Smooth muscle cell (in vitro differentiated cells): Measurements from ENCODE around the gene CDK5. TPM values are rescaled to one million over a fixed set of nuclear protein-coding genes. Genes with fewer than 3 reads are reported as not detected.
"Not testable (repeated sequence)": the region's sequence is repeated elsewhere in the genome, so short reads cannot be mapped to it uniquely, and the experiment has no call there.

Experiments
- DNase-seq: peaks from one replicate; lab custom pipeline; 2025; ENCODE audit not compliant: unreplicated experiment; lab: John Stamatoyannopoulos, UW
- H2AFZ ChIP-seq: fragments of 200-600 bp; sonication (generic); 2 replicates; pipeline ENCODE4 v1.6.0; 2016; ENCODE audit warnings: antibody characterized with exemption, low read depth, mild to moderate bottlenecking
- H3F3A ChIP-seq: fragments of 200-600 bp; sonication (generic); 2 replicates; pipeline ENCODE4 v1.6.0; 2017; ENCODE audit warnings: antibody characterized with exemption, low read depth
- H3K27ac ChIP-seq: fragments of 200-600 bp; sonication (generic); 2 replicates; pipeline ENCODE4 v1.5.1; 2016; ENCODE audit warnings: low read depth, mild to moderate bottlenecking
- H3K27me3 ChIP-seq: fragments of 200-600 bp; sonication (generic); 2 replicates; pipeline ENCODE4 v1.6.1; 2016; ENCODE audit warnings: low read depth, mild to moderate bottlenecking
- H3K36me3 ChIP-seq: fragments of 200-600 bp; sonication (generic); 2 replicates; pipeline ENCODE4 v1.5.1; 2016; ENCODE audit warnings: low read depth
- H3K4me1 ChIP-seq: fragments of 200-600 bp; sonication (generic); 2 replicates; pipeline ENCODE4 v1.5.1; 2016; ENCODE audit warnings: low read depth
- H3K4me2 ChIP-seq: fragments of 200-600 bp; sonication (generic); 2 replicates; pipeline ENCODE4 v1.6.0; 2016; ENCODE audit warnings: mild to moderate bottlenecking
- H3K4me3 ChIP-seq: fragments of 200-600 bp; sonication (generic); 2 replicates; pipeline ENCODE4 v1.5.1; 2016; ENCODE audit warnings: mild to moderate bottlenecking
- H3K79me2 ChIP-seq: fragments of 200-600 bp; sonication (generic); 2 replicates; pipeline ENCODE4 v1.6.0; 2016; ENCODE audit warnings: low read depth, mild to moderate bottlenecking
- H3K9ac ChIP-seq: fragments of 200-600 bp; sonication (generic); 2 replicates; pipeline ENCODE4 v1.6.0; 2016; ENCODE audit warnings: low read depth
- H3K9me3 ChIP-seq: fragments of 200-600 bp; sonication (generic); replicated peaks from 2 replicates; pipeline ENCODE4 v1.5.1; 2016; ENCODE audit warnings: low read depth
- H4K20me1 ChIP-seq: fragments of 200-600 bp; sonication (generic); 2 replicates; pipeline ENCODE4 v1.6.0; 2016; ENCODE audit warnings: low read depth
- WGBS: methylation state at CpG from one replicate; pipeline ENCODE4 v1.1.7; 2016; ENCODE audit warnings: low lambda C conversion rate; 5-methylcytosine and 5-hydroxymethylcytosine counted together
- polyA plus RNA-seq: library from polyadenylated mRNA; unstranded; fragments of >200 nt; fragmentation: Nextera tagmentation; extraction: Ambion mirVana; gene quantifications from 2 replicates; pipeline ENCODE4 v1.2.1, GENCODE V29; 2016
- total RNA-seq: library from RNA; depleted of rRNA; stranded (reverse); fragments of >200 nt; gene quantifications from 2 replicates; pipeline ENCODE4 v1.2.3, GENCODE V29; 2014
- TF ChIP-seq, protein P1 (sequence below): fragments of 200-600 bp; sonication (generic); IDR thresholded peaks from 2 replicates; pipeline ENCODE4 v1.5.1; 2017; ENCODE audit warnings: borderline replicate concordance, mild to moderate bottlenecking, antibody characterized with exemption; ENCODE audit not compliant: insufficient read depth, poor library complexity, severe bottlenecking

Gene CDK5
- total and polyA plus RNA-seq, 2 experiments from 2014 or later, result 22.1 to 36.4 TPM

DNA sequence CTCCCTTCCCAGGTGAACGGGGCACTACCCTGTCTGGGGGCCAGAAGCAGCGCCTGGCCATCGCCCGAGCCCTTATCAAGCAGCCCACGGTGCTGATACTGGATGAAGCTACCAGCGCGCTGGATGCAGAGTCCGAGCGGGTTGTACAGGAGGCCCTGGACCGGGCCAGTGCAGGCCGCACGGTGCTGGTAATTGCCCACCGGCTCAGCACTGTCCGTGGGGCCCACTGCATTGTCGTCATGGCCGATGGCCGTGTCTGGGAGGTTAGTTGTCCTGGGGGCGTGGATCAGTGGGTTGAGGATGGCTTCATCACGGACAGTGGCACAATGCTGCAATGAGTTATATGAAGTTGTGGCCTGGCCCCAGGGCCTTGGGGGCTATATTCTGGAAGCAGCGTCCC is 13.7 kb downstream of the CDK5 start:
- Histone ChIP-seq H3F3A (peaks cover 9% of the 10 kb centered on the region), H3K36me3 (no peaks in the 10 kb centered on the region), H3K79me2 (no peaks in the 10 kb centered on the region), H3K9me3 (no peaks in the 10 kb centered on the region), H4K20me1 (no peaks in the 10 kb centered on the region), H3K27me3 (no peaks in the 10 kb centered on the region), H3K9ac (no peak overlapping the region), H3K4me1 (peaks cover 4% of the 10 kb centered on the region), H3K27ac (no peak overlapping the region), H3K4me2 (no peak overlapping the region), H3K4me3 (no peak overlapping the region), H2AFZ (no peak overlapping the region)
- DNase-seq, result no peak
- TF ChIP-seq, protein P1, sequence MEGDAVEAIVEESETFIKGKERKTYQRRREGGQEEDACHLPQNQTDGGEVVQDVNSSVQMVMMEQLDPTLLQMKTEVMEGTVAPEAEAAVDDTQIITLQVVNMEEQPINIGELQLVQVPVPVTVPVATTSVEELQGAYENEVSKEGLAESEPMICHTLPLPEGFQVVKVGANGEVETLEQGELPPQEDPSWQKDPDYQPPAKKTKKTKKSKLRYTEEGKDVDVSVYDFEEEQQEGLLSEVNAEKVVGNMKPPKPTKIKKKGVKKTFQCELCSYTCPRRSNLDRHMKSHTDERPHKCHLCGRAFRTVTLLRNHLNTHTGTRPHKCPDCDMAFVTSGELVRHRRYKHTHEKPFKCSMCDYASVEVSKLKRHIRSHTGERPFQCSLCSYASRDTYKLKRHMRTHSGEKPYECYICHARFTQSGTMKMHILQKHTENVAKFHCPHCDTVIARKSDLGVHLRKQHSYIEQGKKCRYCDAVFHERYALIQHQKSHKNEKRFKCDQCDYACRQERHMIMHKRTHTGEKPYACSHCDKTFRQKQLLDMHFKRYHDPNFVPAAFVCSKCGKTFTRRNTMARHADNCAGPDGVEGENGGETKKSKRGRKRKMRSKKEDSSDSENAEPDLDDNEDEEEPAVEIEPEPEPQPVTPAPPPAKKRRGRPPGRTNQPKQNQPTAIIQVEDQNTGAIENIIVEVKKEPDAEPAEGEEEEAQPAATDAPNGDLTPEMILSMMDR, result no peak
- WGBS, result 95% methylated on average over 20 of the region's 20 CpGs

DNA sequence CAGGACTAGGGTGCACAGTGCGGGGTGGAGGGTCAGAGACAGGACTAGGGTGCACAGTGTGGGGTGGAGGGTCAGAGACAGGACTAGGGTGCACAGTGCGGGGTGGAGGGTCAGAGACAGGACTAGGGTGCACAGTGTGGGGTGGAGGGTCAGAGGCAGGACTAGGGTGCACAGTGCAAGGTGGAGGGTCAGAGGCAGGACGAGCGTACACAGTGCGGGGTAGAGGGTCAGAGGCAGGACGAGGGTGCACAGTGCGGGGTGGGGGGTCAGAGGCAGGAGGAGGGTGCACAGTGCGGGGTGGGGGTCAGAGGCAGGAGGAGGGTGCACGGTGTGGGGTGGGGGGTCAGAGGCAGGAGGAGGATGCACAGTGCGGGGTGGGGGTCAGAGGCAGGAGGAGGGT is 14.2 kb downstream of the CDK5 start:
- not testable (repeated sequence) for H3K4me2 ChIP-seq, H3K9ac ChIP-seq, H3K4me1 ChIP-seq, H3K79me2 ChIP-seq, H3K36me3 ChIP-seq, H3K27me3 ChIP-seq, H3K27ac ChIP-seq, H3K9me3 ChIP-seq, DNase-seq, H4K20me1 ChIP-seq, H2AFZ ChIP-seq, H3K4me3 ChIP-seq
- WGBS, result 100% methylated on average over 2 of the region's 10 CpGs
- H3F3A ChIP-seq, result peaks cover 14% of the 10 kb centered on the region

DNA sequence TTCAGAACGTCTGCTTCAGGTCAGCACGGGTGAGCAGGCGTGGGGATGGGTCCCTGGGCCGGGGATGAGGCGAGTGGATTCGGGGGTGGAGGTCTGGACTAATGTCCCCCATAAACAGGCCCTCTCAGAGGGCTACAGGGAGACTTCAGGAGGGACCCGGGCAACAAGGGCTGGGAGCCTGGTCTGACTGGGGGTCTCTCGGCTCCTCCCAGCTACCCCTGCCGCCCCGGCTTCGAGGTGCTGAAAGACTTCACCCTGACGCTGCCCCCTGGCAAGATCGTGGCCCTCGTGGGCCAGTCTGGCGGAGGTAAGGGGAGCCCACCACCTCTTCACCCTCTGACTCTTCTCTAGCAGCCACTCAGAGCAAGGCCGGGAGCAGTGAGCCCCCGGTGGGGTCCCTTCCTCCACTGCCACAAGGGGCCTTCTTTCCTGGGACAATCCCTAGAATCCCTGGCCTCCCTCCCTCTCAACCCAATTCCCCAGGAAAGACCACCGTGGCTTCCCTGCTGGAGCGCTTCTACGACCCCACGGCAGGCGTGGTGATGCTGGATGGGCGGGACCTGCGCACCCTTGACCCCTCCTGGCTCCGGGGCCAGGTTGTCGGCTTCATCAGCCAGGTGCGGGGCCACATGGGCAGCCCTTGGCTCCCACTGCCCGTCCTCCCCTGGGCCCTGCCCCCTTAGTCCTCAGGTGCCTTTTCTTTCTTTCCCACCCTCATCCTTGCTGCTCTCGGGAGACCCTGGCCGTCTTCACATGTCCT is 16.9 kb downstream of the CDK5 start:
- no peaks in the 10 kb centered on the region for H4K20me1 ChIP-seq
- H3K27me3 ChIP-seq, result no peaks in the 10 kb centered on the region
- TF ChIP-seq, protein P1, result no peak
- H3F3A ChIP-seq, result peaks cover 21% of the 10 kb centered on the region
- peak overlapping the region; percentile 53 for H3K9ac ChIP-seq
- DNase-seq, result no peak
- no peak overlapping the region for H3K4me3 ChIP-seq
- H3K9me3 ChIP-seq, result no peaks in the 10 kb centered on the region
- H3K27ac ChIP-seq, result peak overlapping the region; percentile 98
- WGBS, result 96% methylated on average over 30 of the region's 30 CpGs
- peak overlapping the region; percentile 69 for H3K4me2 ChIP-seq
- H3K4me1 ChIP-seq, result peaks cover 4% of the 10 kb centered on the region
- no peaks in the 10 kb centered on the region for H3K79me2 ChIP-seq
- no peaks in the 10 kb centered on the region for H3K36me3 ChIP-seq
- H2AFZ ChIP-seq, result no peak overlapping the region

DNA sequence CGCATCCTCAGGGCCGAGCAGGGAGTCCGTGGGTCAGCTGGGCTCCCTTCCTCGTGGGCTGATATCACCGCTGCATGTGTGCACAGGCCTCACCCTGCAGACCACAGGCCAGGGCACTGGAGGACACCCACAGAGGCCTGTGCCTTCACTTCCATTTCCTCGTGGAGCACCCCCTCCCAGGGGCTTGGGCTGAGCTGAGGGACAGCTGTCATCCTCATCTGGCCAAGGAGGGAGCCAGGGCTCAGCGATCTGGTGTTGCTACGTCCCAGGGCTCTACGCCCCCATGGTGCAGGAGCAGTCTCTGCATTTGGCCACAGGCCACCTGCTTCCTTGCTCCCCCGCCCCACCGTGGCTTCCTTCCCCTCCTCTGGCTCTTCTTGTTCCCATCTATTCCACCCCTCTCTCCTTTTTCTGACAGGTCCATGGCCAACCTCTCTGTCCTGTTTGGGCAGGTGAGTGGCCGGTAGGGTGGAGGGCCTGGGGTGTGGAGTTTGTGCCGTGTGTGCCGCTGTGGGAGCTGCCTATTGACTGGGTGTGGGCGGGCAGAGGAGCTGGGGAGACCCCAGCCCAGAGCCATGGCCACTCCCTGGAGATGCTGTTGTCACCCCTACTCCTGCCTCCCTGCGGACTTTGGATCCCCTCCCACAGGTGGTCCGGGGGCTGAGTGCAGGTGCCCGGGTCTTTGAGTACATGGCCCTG is 17.7 kb downstream of the CDK5 start:
- H3K36me3 ChIP-seq, result no peaks in the 10 kb centered on the region
- H3K79me2 ChIP-seq, result no peaks in the 10 kb centered on the region
- H3K4me1 ChIP-seq, result peaks cover 4% of the 10 kb centered on the region
- peaks cover 21% of the 10 kb centered on the region for H3F3A ChIP-seq
- 66% methylated on average over 18 of the region's 18 CpGs for WGBS
- H3K27me3 ChIP-seq, result no peaks in the 10 kb centered on the region
- H2AFZ ChIP-seq, result no peak overlapping the region
- no peak overlapping the region for H3K4me3 ChIP-seq
- H3K9ac ChIP-seq, result peak overlapping the region; percentile 53
- H4K20me1 ChIP-seq, result no peaks in the 10 kb centered on the region
- no peaks in the 10 kb centered on the region for H3K9me3 ChIP-seq
- TF ChIP-seq, protein P1, result no peak
- peak overlapping the region; percentile 69 for H3K4me2 ChIP-seq
- no peak for DNase-seq
- peak overlapping the region; percentile 98 for H3K27ac ChIP-seq
